GM06990 (cell line): ENCODE measurements around the gene PARP3.
A peak's percentile ranks its signal among the peaks of the same experiment; 100 is the strongest.

Experiments used
- DNase-seq: peaks from one replicate; pipeline ENCODE4 v3.0.0-alpha.2; 2011; ENCODE audit not compliant: insufficient read length; ENCODE audit errors: extremely low read depth
- H3K27me3 ChIP-seq: replicated peaks from 2 replicates; pipeline ENCODE4 v1.6.0; 2011; ENCODE audit warnings: low read length; ENCODE audit not compliant: control insufficient read depth, insufficient read depth
- H3K36me3 ChIP-seq: 2 replicates; pipeline ENCODE4 v1.5.1; 2011; ENCODE audit warnings: low read length; ENCODE audit not compliant: control insufficient read depth, insufficient read depth
- H3K4me3 ChIP-seq: replicated peaks from 2 replicates; pipeline ENCODE4 v1.5.1; 2011; ENCODE audit warnings: low read depth, mild to moderate bottlenecking, control low read depth, low read length
- TF ChIP-seq, protein P1 (sequence below): IDR thresholded peaks from 2 replicates; pipeline ENCODE4 v1.5.1; 2011; ENCODE audit warnings: low read length, control low read depth, mild to moderate bottlenecking, inconsistent platforms; ENCODE audit not compliant: insufficient read depth, poor library complexity, severe bottlenecking

Gene PARP3

DNA sequence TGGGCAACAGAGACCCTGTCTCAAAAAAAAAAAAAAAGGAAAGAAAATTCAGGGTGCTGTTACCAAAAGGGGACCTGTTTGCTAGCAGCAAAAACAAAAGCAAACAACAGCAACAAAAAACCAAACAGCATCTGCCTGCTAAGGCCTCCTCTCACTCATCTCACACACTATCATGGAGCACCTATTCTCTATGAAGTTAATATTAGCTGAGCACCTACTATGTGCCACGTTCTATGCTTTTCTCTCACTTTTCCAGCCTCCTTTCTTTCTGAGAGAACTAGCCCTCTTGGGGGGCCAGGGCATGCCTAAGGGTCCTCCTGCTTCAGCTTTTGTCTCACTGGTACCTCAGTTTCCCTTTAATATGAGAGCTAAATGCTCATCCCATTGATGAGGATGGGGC lies 12.6 kb downstream of the PARP3 start:
- TF ChIP-seq, protein P1, sequence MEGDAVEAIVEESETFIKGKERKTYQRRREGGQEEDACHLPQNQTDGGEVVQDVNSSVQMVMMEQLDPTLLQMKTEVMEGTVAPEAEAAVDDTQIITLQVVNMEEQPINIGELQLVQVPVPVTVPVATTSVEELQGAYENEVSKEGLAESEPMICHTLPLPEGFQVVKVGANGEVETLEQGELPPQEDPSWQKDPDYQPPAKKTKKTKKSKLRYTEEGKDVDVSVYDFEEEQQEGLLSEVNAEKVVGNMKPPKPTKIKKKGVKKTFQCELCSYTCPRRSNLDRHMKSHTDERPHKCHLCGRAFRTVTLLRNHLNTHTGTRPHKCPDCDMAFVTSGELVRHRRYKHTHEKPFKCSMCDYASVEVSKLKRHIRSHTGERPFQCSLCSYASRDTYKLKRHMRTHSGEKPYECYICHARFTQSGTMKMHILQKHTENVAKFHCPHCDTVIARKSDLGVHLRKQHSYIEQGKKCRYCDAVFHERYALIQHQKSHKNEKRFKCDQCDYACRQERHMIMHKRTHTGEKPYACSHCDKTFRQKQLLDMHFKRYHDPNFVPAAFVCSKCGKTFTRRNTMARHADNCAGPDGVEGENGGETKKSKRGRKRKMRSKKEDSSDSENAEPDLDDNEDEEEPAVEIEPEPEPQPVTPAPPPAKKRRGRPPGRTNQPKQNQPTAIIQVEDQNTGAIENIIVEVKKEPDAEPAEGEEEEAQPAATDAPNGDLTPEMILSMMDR: no peak
- Histone ChIP-seq H3K36me3 (no peaks in the 10 kb centered on the region), H3K27me3 (no peaks in the 10 kb centered on the region), H3K4me3 (no peak overlapping the region)
- no peak for DNase-seq

DNA sequence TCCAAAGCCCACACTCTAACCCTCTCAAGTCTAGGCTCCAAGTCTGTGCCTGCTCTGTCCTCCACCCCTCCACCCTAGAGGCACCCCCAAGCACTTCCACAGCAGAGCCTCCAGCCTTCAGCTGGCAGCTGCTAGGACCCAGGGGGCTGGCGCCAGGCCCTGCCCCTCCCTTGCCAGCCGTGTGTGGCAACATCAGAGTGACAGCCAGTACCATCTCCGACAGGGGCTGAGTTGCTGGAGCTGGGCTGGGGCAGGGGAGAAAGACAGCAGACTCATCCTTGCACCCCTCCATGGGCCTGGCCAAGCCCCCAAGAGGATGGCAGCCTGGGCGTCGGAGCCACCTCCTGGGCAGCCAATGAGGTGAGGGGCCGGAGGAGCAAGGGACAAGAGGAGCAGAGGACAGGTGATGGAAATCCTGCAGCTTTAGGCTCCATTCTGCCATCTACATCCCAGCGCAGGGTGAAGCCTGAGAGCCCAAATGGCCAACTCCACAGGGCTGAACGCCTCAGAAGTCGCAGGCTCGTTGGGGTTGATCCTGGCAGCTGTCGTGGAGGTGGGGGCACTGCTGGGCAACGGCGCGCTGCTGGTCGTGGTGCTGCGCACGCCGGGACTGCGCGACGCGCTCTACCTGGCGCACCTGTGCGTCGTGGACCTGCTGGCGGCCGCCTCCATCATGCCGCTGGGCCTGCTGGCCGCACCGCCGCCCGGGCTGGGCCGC lies 13.2 kb downstream of the PARP3 start, which contains the start of gene GPR62:
Gene GPR62 (plus strand): TSS at position 207 of the 718 bp plus-strand sequence. CDS start 272 bp downstream, at position 479.
- H3K36me3 ChIP-seq: no peaks in the 10 kb centered on the region
- H3K27me3 ChIP-seq: no peaks in the 10 kb centered on the region
- TF ChIP-seq, protein P1: no peak
- no peak for DNase-seq
- no peak within 1 kb of the TSS for H3K4me3 ChIP-seq

DNA sequence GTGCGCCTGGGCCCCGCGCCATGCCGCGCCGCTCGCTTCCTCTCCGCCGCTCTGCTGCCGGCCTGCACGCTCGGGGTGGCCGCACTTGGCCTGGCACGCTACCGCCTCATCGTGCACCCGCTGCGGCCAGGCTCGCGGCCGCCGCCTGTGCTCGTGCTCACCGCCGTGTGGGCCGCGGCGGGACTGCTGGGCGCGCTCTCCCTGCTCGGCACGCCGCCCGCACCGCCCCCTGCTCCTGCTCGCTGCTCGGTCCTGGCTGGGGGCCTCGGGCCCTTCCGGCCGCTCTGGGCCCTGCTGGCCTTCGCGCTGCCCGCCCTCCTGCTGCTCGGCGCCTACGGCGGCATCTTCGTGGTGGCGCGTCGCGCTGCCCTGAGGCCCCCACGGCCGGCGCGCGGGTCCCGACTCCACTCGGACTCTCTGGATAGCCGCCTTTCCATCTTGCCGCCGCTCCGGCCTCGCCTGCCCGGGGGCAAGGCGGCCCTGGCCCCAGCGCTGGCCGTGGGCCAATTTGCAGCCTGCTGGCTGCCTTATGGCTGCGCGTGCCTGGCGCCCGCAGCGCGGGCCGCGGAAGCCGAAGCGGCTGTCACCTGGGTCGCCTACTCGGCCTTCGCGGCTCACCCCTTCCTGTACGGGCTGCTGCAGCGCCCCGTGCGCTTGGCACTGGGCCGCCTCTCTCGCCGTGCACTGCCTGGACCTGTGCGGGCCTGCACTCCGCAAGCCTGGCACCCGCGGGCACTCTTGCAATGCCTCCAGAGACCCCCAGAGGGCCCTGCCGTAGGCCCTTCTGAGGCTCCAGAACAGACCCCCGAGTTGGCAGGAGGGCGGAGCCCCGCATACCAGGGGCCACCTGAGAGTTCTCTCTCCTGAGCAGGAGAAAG lies 14.0 kb downstream of the PARP3 start:
- no peak for DNase-seq
- Histone ChIP-seq H3K27me3 (no peaks in the 10 kb centered on the region), H3K4me3 (no peak overlapping the region), H3K36me3 (no peaks in the 10 kb centered on the region)
- TF ChIP-seq, protein P1: peak; percentile 24

GRCh38 chr3:51957520-51958205 lies 15.5 kb downstream of the PARP3 start:
- no peak for DNase-seq
- Histone ChIP-seq H3K36me3 (no peaks in the 10 kb centered on the region), H3K4me3 (no peak overlapping the region), H3K27me3 (no peaks in the 10 kb centered on the region)
- TF ChIP-seq, protein P1: no peak

GRCh38 chr3:51958603-51959521 lies 16.7 kb downstream of the PARP3 start:
- H3K4me3 ChIP-seq: no peak overlapping the region
- TF ChIP-seq, protein P1: no peak
- H3K27me3 ChIP-seq: no peaks in the 10 kb centered on the region
- H3K36me3 ChIP-seq: no peaks in the 10 kb centered on the region
- DNase-seq: no peak
